ENCODE results near the gene SH3TC2. TPM values are rescaled to one million over a fixed set of nuclear protein-coding genes. Genes with fewer than 3 reads are reported as not detected.

Gene SH3TC2
- polyA plus RNA-seq, 1 of the 3 experiments (the other 2 are of a cell fraction): 1.1 TPM

DNA sequence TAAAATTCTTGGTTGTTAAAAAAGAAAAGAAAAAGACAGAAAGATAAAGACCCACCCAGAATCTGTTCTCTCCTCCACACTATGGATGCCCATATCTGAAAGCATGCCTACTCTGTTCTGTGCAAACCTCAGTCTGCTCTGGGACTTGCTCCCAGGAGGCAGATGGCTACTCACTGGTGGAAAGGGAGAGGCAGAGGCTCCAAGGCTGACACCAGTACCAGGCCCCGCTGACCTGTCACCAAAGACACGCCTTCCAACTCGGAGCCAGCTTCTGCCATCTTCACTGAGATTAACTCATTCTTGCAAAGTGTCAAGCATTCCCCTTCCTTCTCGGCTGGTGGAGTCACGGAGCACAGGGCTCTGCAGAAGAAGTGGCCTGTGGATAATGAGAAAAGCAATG is 21.6 kb downstream of the SH3TC2 start:
- no peak overlapping the region for H3K4me2 ChIP-seq
- no peaks in the 10 kb centered on the region for H3K27me3 ChIP-seq (ENCODE audit: insufficient read depth)
- CTCF ChIA-PET: interaction anchor here (20.7 kb wide), 1 partner anchor 305 kb away, joined by 618 read pairs; no protein-coding TSS in a partner anchor
- H2AFZ ChIP-seq (ENCODE audit: low read depth): no peak overlapping the region
- POLR2A ChIA-PET: no interaction called here
- H3K9ac ChIP-seq: no peak overlapping the region
- H3K27ac ChIP-seq (ENCODE audit: low read depth in 2 of 2, low read length in 1 of 2): no peak overlapping the region
- H3K9me3 ChIP-seq: no peaks in the 10 kb centered on the region
- no peaks in the 10 kb centered on the region for H4K20me1 ChIP-seq (ENCODE audit: insufficient read depth)
- no peaks in the 10 kb centered on the region for H3K79me2 ChIP-seq (ENCODE audit: insufficient read depth)
- H3K4me3 ChIP-seq (ENCODE audit: low read depth in 2 of 2, low read length in 1 of 2): no peak overlapping the region
- TF ChIP-seq RAD21 (IDR thresholded peaks at IDR 0.05; ENCODE audit: low read length): no peak
- no peak for TF ChIP-seq EP300 (IDR thresholded peaks at IDR 0.05; ENCODE audit: borderline replicate concordance in 1 of 2, low read depth in 1 of 2, low read length in 1 of 2)
- TF ChIP-seq POLR2AphosphoS5 (IDR thresholded peaks at IDR 0.05; ENCODE audit: low read depth, low read length): no peak
- no peak for TF ChIP-seq EZH2phosphoT487 (IDR thresholded peaks at IDR 0.05; ENCODE audit: borderline replicate concordance, low read depth)
- TF ChIP-seq SMC3 (IDR thresholded peaks at IDR 0.05; ENCODE audit: low read depth, low read length): no peak
- no peak for TF ChIP-seq FOXJ3 (CRISPR knock-in tag; IDR thresholded peaks at IDR 0.05)
- no peak for TF ChIP-seq CHD2 (IDR thresholded peaks at IDR 0.05; ENCODE audit: low read length, partially characterized antibody)
- TF ChIP-seq, protein P1, sequence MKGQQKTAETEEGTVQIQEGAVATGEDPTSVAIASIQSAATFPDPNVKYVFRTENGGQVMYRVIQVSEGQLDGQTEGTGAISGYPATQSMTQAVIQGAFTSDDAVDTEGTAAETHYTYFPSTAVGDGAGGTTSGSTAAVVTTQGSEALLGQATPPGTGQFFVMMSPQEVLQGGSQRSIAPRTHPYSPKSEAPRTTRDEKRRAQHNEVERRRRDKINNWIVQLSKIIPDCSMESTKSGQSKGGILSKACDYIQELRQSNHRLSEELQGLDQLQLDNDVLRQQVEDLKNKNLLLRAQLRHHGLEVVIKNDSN (IDR thresholded peaks at IDR 0.05; ENCODE audit: borderline replicate concordance, low read depth): no peak
- TF ChIP-seq ZBTB33 (IDR thresholded peaks at IDR 0.05; ENCODE audit: borderline replicate concordance, low read depth): no peak
- TF ChIP-seq GABPA (IDR thresholded peaks at IDR 0.05; ENCODE audit: low read depth): no peak
- no peak for TF ChIP-seq JUND (IDR thresholded peaks at IDR 0.05)
- TF ChIP-seq MXI1 (IDR thresholded peaks at IDR 0.05; ENCODE audit: low read depth, low read length): no peak
- no peak for DNase-seq
- H3F3A ChIP-seq (replicated peaks; ENCODE audit: insufficient read depth): peaks cover 2% of the 10 kb centered on the region
- 95% methylated on average over 5 of the region's 5 CpGs for WGBS (ENCODE audit: low lambda C conversion rate)
- H3K4me1 ChIP-seq (ENCODE audit: control insufficient read depth in 1 of 2, insufficient read depth in 2 of 2, low read depth in 1 of 2, low read length in 1 of 2): peaks cover 0 to 8% of the 10 kb centered on the region in 2 experiments; a peak in 2 of 4 replicates
- H3K36me3 ChIP-seq (replicated peaks in 1 of 2; ENCODE audit: control insufficient read depth in 1 of 2, insufficient read depth in 2 of 2, low read length in 1 of 2): no peaks in the 10 kb centered on the region
- H3K9me2 ChIP-seq: no peaks in the 10 kb centered on the region

DNA sequence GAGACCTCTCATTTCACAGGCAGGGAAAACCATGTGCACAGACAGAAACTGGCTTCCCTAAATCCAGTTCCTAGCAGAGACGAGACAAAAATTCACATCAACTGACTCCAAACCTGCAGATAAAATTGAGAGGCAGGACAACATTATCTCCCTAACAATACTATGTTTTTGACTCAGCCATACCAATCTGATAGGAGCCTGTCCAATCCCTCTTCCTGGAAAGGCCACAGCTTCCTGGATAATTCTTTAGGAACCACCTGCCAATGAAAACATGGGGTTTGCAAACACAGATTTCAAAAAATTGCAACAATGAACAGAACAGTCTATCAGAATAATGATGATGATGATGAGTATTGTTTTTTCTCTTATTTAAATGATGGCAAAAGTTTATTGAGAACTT is 22.4 kb downstream of the SH3TC2 start:
- CTCF ChIA-PET: interaction anchor here (1.2 to 20.7 kb wide), 2 partner anchors 30 to 305 kb away, joined by 3 to 618 read pairs; no protein-coding TSS in a partner anchor
- Histone ChIP-seq H3K27me3 (ENCODE audit: insufficient read depth) (no peaks in the 10 kb centered on the region), H3F3A (replicated peaks; ENCODE audit: insufficient read depth) (no peaks in the 10 kb centered on the region), H4K20me1 (ENCODE audit: insufficient read depth) (no peaks in the 10 kb centered on the region), H3K36me3 (replicated peaks in 1 of 2; ENCODE audit: control insufficient read depth in 1 of 2, insufficient read depth in 2 of 2, low read length in 1 of 2) (no peaks in the 10 kb centered on the region), H3K9me2 (no peaks in the 10 kb centered on the region), H3K4me3 (ENCODE audit: low read depth in 2 of 2, low read length in 1 of 2) (no peak overlapping the region), H3K27ac (ENCODE audit: low read depth in 2 of 2, low read length in 1 of 2) (peak overlapping the region in 1 of 2 experiments; percentile 7; a peak in 1 of 4 replicates), H2AFZ (ENCODE audit: low read depth) (no peak overlapping the region), H3K9me3 (no peaks in the 10 kb centered on the region), H3K4me2 (no peak overlapping the region), H3K9ac (no peak overlapping the region), H3K79me2 (ENCODE audit: insufficient read depth) (no peaks in the 10 kb centered on the region), H3K4me1 (ENCODE audit: control insufficient read depth in 1 of 2, insufficient read depth in 2 of 2, low read depth in 1 of 2, low read length in 1 of 2) (peaks cover 0 to 8% of the 10 kb centered on the region in 2 experiments; a peak in 2 of 4 replicates)
- POLR2A ChIA-PET: no interaction called here
- 83% methylated on average over 1 of the region's 1 CpG for WGBS (ENCODE audit: low lambda C conversion rate)
- 0 out of 2 replicates have a peak, but pooled peaks have one; percentile 27 for TF ChIP-seq NFIC (IDR thresholded peaks at IDR 0.05; ENCODE audit: borderline replicate concordance)
- no peak for TF ChIP-seq MEF2A (IDR thresholded peaks at IDR 0.05; ENCODE audit: borderline replicate concordance, low read depth)
- TF ChIP-seq GATA2 (CRISPR knock-in tag; IDR thresholded peaks at IDR 0.05): no peak
- TF ChIP-seq, protein P2, sequence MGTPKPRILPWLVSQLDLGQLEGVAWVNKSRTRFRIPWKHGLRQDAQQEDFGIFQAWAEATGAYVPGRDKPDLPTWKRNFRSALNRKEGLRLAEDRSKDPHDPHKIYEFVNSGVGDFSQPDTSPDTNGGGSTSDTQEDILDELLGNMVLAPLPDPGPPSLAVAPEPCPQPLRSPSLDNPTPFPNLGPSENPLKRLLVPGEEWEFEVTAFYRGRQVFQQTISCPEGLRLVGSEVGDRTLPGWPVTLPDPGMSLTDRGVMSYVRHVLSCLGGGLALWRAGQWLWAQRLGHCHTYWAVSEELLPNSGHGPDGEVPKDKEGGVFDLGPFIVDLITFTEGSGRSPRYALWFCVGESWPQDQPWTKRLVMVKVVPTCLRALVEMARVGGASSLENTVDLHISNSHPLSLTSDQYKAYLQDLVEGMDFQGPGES (IDR thresholded peaks at IDR 0.05; ENCODE audit: low read depth, low read length): no peak
- TF ChIP-seq TCF12 (IDR thresholded peaks at IDR 0.05): peak; percentile 27; the same call in 1 of the 2 replicates
- no peak for DNase-seq

Measured in SK-N-SH (cell line).